A549 treated with dexamethasone at 1 μM for 4 hours (cell line): ENCODE results near the gene CC2D2B. TPM values are rescaled to one million over a fixed set of nuclear protein-coding genes. Genes with fewer than 3 reads are reported as not detected.

Source experiments
- total RNA-seq: library from RNA; stranded (reverse); fragments of 200-300 nt; extraction: Qiagen RNA extraction; gene quantifications from 5 replicates; pipeline ENCODE4 v1.2.3, GENCODE V29; 2022

CC2D2B gene, protein sequence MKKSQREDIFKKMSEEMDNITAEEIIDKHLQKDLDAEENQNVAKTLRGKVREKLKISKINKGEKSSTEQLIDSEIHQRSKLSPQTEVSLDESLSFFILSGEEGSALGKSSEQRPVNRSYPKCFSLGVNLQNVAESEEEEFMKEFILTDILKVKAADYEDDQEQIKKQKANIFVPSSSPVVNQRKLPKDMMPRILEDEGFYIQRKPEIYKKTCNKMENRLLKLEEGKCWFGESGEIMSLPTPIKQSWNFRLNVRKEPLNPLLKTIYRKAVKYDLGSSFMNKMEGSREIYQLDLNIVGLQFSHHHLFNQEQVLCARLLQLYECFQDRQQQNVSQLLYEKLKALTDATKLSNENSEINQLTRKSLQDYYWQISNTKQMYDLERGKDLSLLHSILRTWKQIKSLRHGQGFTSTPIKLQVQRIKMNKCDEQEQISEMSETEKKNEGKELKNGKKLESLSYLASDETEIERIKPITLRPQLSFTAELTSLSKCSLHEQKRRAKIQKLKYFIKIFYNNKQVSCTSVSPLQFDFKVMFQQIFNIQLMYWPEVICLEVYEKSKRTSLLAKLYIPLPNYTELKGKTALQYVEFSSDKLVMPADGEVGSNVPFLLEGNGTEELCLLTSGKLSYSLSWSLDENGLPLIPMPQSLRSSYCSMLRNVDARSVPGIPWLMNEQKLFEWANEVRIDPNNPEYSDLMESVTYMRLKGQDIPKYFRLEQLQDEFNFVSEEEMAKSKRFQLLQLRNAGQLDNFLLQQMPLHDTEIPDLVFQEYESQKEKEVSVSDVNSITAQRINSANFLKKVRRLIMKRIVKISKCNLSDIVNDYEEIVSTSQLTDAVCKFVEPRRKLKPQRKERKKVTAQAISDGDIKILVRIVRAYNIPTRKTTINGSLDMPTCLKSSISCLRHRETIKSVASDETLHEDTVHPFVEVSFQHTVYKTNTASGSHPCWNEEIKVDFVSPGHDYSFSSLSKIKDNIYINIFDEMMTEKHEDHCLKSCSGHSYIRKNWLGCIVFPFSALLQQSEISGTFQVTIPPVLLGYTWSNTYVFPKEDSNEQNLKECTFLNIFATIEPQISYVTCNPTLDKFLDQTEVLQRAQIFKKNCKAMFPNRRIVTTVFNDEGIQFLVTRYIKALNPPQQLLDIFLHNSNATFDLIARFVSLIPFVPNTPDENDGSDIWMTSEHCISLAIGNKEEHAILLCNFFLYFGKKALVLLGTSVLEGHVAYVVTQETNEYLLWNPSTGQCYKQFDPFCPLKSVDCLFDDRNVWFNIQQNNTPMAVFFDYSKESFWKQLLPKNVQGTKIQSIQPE (N-terminal part only)
- 0.14 to 0.46 TPM (median 0.40 TPM) in 4 of 5 replicates, not detected in the other for total RNA-seq

GRCh38 chr10:95907456-95908253, at the start of gene CC2D2B:
Gene CC2D2B (plus strand): TSS chr10:95907975. CDS start chr10:95911324, 3,349 bp downstream.

GRCh38 chr10:96043033-96043892, 135.5 kb downstream of the CC2D2B start, which contains the start of gene CCNJ:
Gene CCNJ (plus strand): TSS chr10:96043583. CDS start chr10:96044394, 811 bp downstream.

Other genes starting within 250 kb of the CC2D2B start
- 38.7 to 47.6 TPM (median 43.1 TPM) in 5 replicates for gene TCTN3, start 214.0 kb upstream of the CC2D2B start, total RNA-seq
- gene ENTPD1, start 151.8 kb upstream of the CC2D2B start, total RNA-seq: 0.06 to 0.20 TPM (median 0.15 TPM) in 4 of 5 replicates, not detected in the other
- gene CCNJ, start 135.6 kb downstream of the CC2D2B start, total RNA-seq: 6.0 to 8.3 TPM (median 7.1 TPM) in 5 replicates
- gene ZNF518A, start 222.3 kb downstream of the CC2D2B start, total RNA-seq: 4.6 to 9.2 TPM (median 7.3 TPM) in 5 replicates